GM12878 (cell line): Measurements from ENCODE around the gene FAR2. TPM values are rescaled to one million over a fixed set of nuclear protein-coding genes. Genes with fewer than 3 reads are reported as not detected.

Source experiments
- ATAC-seq: fragments of 200-7000 bp; cut with Tn5 transposase; 3 replicates; pipeline ENCODE4 v1.9.1; 2020; ENCODE audit warnings: mild to moderate bottlenecking, moderate library complexity
- BruUV-seq: library from RNA; stranded (reverse); fragments of 400-500 nt; replicated peaks from 2 replicates; lab custom pipeline; 2021; lab: Mats Ljungman, UMichigan
- CTCF ChIA-PET: fragments of 300-600 bp; sonication (Branson Sonifier 250); formaldehyde crosslinking; extraction: SDS; loops from one replicate; lab custom pipeline; 2021; ENCODE audit warnings: inconsistent platforms; lab: Yijun Ruan, JAX
- POLR2A ChIA-PET: fragments of 350-600 bp; formaldehyde crosslinking; extraction: SDS; loops from one replicate; lab custom pipeline; 2021; ENCODE audit warnings: inconsistent platforms; lab: Charles Lee
- RAD21 ChIA-PET: fragments of 300-600 bp; sonication (Branson Sonifier 250); formaldehyde crosslinking; loops from one replicate; lab custom pipeline; 2023; ENCODE audit warnings: antibody characterized with exemption; ENCODE audit not compliant: unreplicated experiment; lab: Charles Lee
- SMC1A ChIA-PET: fragments of 300-600 bp; sonication (Branson Sonifier 250); formaldehyde crosslinking; loops from one replicate; lab custom pipeline; 2023; ENCODE audit not compliant: unreplicated experiment, uncharacterized antibody; lab: Charles Lee
- DNase-seq: peaks from one replicate; pipeline ENCODE4 v3.0.0-alpha.2; 2011; ENCODE audit warnings: low read depth, low spot score
- FAIRE-seq: peaks from 3 replicates; lab custom pipeline; 2011; peaks lifted over from hg19 to GRCh38; lab: Jason Lieb, UNC
- H2AFZ ChIP-seq: 2 replicates; pipeline ENCODE4 v1.6.0; 2011; ENCODE audit warnings: low read depth, low read length, control low read depth; ENCODE audit not compliant: control insufficient read depth
- H3K27ac ChIP-seq: 2 replicates; pipeline ENCODE4 v1.5.1; 2011; ENCODE audit warnings: control low read depth; ENCODE audit not compliant: control insufficient read depth, insufficient read depth
- H3K27me3 ChIP-seq, 2 experiments: replicated peaks in 1 of 2; 2 replicates each; pipeline versions ENCODE4 v1.6.0 to v1.6.1; 2011; ENCODE audit warnings: low read length in 1 of 2; ENCODE audit not compliant: control insufficient read depth in 2 of 2, insufficient read depth in 2 of 2
- H3K36me3 ChIP-seq, 2 experiments: 2 replicates each; pipeline ENCODE4 v1.5.1; 2011; ENCODE audit warnings: low read length in 1 of 2; ENCODE audit not compliant: control insufficient read depth in 2 of 2, insufficient read depth in 2 of 2
- H3K4me1 ChIP-seq: 2 replicates; pipeline ENCODE4 v1.6.1; 2011; ENCODE audit warnings: mild to moderate bottlenecking, low read length, moderate library complexity, mixed read lengths; ENCODE audit not compliant: control insufficient read depth, insufficient read depth
- H3K4me2 ChIP-seq: 2 replicates; pipeline ENCODE4 v1.6.0; 2011; ENCODE audit warnings: control low read depth; ENCODE audit not compliant: control insufficient read depth, insufficient read depth
- H3K4me3 ChIP-seq: fragments of 200-600 bp; sonication (generic); 2 replicates; pipeline ENCODE4 v1.5.1; 2016
- H3K79me2 ChIP-seq: 2 replicates; pipeline ENCODE4 v1.6.0; 2011; ENCODE audit warnings: low read length; ENCODE audit not compliant: control insufficient read depth, insufficient read depth
- H3K9ac ChIP-seq: 2 replicates; pipeline ENCODE4 v1.8.0; 2011; ENCODE audit warnings: low read length, control low read depth, mixed read lengths; ENCODE audit not compliant: control insufficient read depth, insufficient read depth
- H3K9me3 ChIP-seq: replicated peaks from 3 replicates; pipeline ENCODE4 v1.5.1; 2011; ENCODE audit warnings: mild to moderate bottlenecking, low read length; ENCODE audit not compliant: control insufficient read depth, insufficient read depth
- H4K20me1 ChIP-seq: 2 replicates; pipeline ENCODE4 v1.6.0; 2011; ENCODE audit not compliant: control insufficient read depth, insufficient read depth
- ATF7 ChIP-seq: fragments of 450-650 bp; IDR thresholded peaks from 2 replicates; pipeline ENCODE4 v1.6.1; 2016; ENCODE audit warnings: low read depth, mild to moderate bottlenecking
- BACH1 ChIP-seq: fragments of 450-650 bp; IDR thresholded peaks from 2 replicates; pipeline ENCODE4 v1.6.1; 2017; ENCODE audit warnings: mild to moderate bottlenecking, borderline replicate concordance
- FOXK2 ChIP-seq: fragments of 450-650 bp; IDR thresholded peaks from 2 replicates; pipeline ENCODE4 v1.6.1; 2017; ENCODE audit warnings: mild to moderate bottlenecking, moderate library complexity
- JUND ChIP-seq: IDR thresholded peaks from 2 replicates; pipeline ENCODE4 v1.6.1; 2012; ENCODE audit warnings: low read depth, mild to moderate bottlenecking, low read length, improper control_type of control experiment, moderate library complexity
- NFXL1 ChIP-seq: fragments of 450-650 bp; IDR thresholded peaks from 2 replicates; pipeline ENCODE4 v1.6.1; 2017; ENCODE audit warnings: antibody characterized with exemption, mild to moderate bottlenecking, borderline replicate concordance
- NKRF ChIP-seq: fragments of 450-650 bp; conservative IDR thresholded peaks from 2 replicates; pipeline ENCODE4 v1.6.1; 2017; ENCODE audit warnings: mild to moderate bottlenecking, moderate library complexity
- RBBP5 ChIP-seq: fragments of 200-600 bp; sonication (generic); conservative IDR thresholded peaks from 2 replicates; pipeline ENCODE4 v1.6.1; 2016
- TBL1XR1 ChIP-seq: IDR thresholded peaks from 2 replicates; pipeline ENCODE4 v1.6.1; 2012; ENCODE audit warnings: low read depth, low read length, improper control_type of control experiment
- USF2 ChIP-seq: IDR thresholded peaks from 2 replicates; pipeline ENCODE4 v1.6.1; 2011; ENCODE audit warnings: low read depth, low read length, improper control_type of control experiment, borderline replicate concordance
- WGBS: methylation state at CpG from one replicate; pipeline ENCODE4 v1.1.6; 2016; ENCODE audit warnings: low lambda C conversion rate; ENCODE audit not compliant: insufficient replicate concordance, insufficient coverage; ENCODE audit errors: missing lambda C conversion rate; 5-methylcytosine and 5-hydroxymethylcytosine counted together
- in situ Hi-C: fragments of 300-500 bp; cut with MboI; formaldehyde crosslinking; loops from 9 replicates; pipeline ENCODE4 v1.14.3; 2018; ENCODE audit warnings: mixed read lengths
- intact Hi-C: fragments of 100-400 bp; cut with micrococcal nuclease; formaldehyde crosslinking; loops from one replicate; pipeline ENCODE4 v1.14.2; 2022; ENCODE audit not compliant: unreplicated experiment
- polyA plus RNA-seq, 11 experiments: library from polyadenylated mRNA; depleted of rRNA in 4 of 11; unstranded in 6 of 11; stranded (reverse) in 5 of 11; fragments of >200 nt; fragmentation: Nextera tagmentation in 4 of 11; fragmentation: Illumina TruSeq in 1 of 11; extraction: Ambion mirVana in 4 of 11; extraction: Trizol in 1 of 11; gene quantifications; 1 replicate in 1 of 11; 2 replicates in 10 of 11; pipeline versions ENCODE4 v1.2.1 to v1.2.3, GENCODE V29; 2011 to 2016; ENCODE audit warnings: inconsistent platforms in 2 of 11, missing spikeins in 2 of 11, low read depth in 1 of 11
- total RNA-seq, 4 experiments: library from RNA; depleted of rRNA in 3 of 4; stranded (reverse); fragments of >200 nt in 3 of 4; fragmentation: Illumina TruSeq in 1 of 4; extraction: Trizol in 1 of 4; gene quantifications; 2 replicates each; pipeline versions ENCODE4 v1.2.1 to v1.2.3, GENCODE V29; 2013 to 2021
- TF ChIP-seq, protein P1 (sequence below): IDR thresholded peaks from 2 replicates; pipeline ENCODE4 v1.6.1; 2012; ENCODE audit warnings: improper control_type of control experiment, low read depth, low read length; ENCODE audit not compliant: insufficient replicate concordance
- TF ChIP-seq, protein P2 (sequence below): fragments of 450-650 bp; formaldehyde crosslinking; IDR thresholded peaks from 2 replicates; pipeline ENCODE4 v1.4.0; 2020; ENCODE audit warnings: mild to moderate bottlenecking, moderate library complexity

FAR2 gene
- total and polyA plus RNA-seq, 10 of the 15 experiments (the other 5 are each of a cell fraction or from before 2014, with no cell fraction given): 0.50 to 1.1 (median 0.65) TPM

DNA sequence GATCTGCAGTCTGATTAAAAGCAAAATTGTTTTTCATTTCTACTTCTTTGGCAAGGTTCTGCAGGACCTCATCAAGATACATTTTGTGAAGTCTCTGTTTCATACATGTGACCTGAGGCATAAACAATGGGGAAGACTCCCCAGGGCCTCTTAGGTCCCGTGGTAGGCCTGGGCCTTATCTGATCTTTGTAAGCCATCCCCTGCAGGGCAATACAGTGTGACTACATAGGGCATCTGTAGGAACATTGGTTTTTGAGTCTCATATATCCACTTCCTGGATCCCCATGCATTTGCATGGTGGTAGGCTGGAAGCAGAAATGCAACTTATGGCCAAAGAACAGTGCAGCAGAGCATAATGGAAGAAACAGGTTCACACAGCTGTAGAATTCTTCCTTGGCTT is 6.0 kb downstream of the FAR2 start (continued):
- TF ChIP-seq NKRF (no peak), NFXL1 (no peak), RBBP5 (no peak)
- TF ChIP-seq, protein P1, sequence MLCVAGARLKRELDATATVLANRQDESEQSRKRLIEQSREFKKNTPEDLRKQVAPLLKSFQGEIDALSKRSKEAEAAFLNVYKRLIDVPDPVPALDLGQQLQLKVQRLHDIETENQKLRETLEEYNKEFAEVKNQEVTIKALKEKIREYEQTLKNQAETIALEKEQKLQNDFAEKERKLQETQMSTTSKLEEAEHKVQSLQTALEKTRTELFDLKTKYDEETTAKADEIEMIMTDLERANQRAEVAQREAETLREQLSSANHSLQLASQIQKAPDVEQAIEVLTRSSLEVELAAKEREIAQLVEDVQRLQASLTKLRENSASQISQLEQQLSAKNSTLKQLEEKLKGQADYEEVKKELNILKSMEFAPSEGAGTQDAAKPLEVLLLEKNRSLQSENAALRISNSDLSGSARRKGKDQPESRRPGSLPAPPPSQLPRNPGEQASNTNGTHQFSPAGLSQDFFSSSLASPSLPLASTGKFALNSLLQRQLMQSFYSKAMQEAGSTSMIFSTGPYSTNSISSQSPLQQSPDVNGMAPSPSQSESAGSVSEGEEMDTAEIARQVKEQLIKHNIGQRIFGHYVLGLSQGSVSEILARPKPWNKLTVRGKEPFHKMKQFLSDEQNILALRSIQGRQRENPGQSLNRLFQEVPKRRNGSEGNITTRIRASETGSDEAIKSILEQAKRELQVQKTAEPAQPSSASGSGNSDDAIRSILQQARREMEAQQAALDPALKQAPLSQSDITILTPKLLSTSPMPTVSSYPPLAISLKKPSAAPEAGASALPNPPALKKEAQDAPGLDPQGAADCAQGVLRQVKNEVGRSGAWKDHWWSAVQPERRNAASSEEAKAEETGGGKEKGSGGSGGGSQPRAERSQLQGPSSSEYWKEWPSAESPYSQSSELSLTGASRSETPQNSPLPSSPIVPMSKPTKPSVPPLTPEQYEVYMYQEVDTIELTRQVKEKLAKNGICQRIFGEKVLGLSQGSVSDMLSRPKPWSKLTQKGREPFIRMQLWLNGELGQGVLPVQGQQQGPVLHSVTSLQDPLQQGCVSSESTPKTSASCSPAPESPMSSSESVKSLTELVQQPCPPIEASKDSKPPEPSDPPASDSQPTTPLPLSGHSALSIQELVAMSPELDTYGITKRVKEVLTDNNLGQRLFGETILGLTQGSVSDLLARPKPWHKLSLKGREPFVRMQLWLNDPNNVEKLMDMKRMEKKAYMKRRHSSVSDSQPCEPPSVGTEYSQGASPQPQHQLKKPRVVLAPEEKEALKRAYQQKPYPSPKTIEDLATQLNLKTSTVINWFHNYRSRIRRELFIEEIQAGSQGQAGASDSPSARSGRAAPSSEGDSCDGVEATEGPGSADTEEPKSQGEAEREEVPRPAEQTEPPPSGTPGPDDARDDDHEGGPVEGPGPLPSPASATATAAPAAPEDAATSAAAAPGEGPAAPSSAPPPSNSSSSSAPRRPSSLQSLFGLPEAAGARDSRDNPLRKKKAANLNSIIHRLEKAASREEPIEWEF: no peak

DNA sequence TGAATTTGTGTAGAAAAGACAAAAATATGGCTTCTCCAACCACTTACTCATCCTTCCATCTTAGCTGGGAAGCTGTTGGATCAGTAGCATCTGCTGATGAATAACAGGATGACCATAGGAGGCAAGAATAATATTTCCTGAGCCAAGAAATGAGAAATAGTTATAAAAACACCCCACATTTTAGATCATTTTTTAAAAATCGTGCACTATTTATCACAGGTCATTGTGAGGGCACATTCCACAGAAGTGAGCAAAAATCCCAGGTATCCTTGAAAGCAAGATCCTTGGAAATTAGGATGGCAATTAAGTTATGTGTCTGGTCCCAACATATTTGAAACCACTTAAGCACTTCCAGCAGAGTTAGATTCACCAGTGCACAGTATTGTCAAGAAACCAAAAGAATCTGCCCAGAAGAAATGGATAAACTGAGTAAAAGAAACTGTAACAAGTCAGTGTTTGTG is 8.4 kb downstream of the FAR2 start:
- RAD21 ChIA-PET: no interaction called here
- H3K79me2 ChIP-seq: no peaks in the 10 kb centered on the region
- no peak overlapping the region for H2AFZ ChIP-seq
- H3K36me3 ChIP-seq: no peaks in the 10 kb centered on the region
- H3K27ac ChIP-seq: no peak overlapping the region
- DNase-seq (no peak), ATAC-seq (no peak), FAIRE-seq (no peak)
- no peaks in the 10 kb centered on the region for H3K27me3 ChIP-seq
- no peak overlapping the region for H3K9ac ChIP-seq
- no TSS peak for BruUV-seq
- POLR2A ChIA-PET: no interaction called here
- no peak overlapping the region for H3K4me3 ChIP-seq
- CTCF ChIA-PET: no interaction called here
- intact Hi-C loops: no loop called here
- 0% methylated on average over 1 of the region's 1 CpG for WGBS
- peaks cover 8% of the 10 kb centered on the region for H3K4me1 ChIP-seq
- in situ Hi-C loops: no loop called here
- H4K20me1 ChIP-seq: no peaks in the 10 kb centered on the region
- H3K9me3 ChIP-seq: no peaks in the 10 kb centered on the region
- H3K4me2 ChIP-seq: no peak overlapping the region
- SMC1A ChIA-PET: no interaction called here
- TF ChIP-seq ATF7 (no peak), JUND (no peak), FOXK2 (no peak), USF2 (no peak), TBL1XR1 (no peak), BACH1 (no peak), NFXL1 (no peak)
- TF ChIP-seq, protein P2, sequence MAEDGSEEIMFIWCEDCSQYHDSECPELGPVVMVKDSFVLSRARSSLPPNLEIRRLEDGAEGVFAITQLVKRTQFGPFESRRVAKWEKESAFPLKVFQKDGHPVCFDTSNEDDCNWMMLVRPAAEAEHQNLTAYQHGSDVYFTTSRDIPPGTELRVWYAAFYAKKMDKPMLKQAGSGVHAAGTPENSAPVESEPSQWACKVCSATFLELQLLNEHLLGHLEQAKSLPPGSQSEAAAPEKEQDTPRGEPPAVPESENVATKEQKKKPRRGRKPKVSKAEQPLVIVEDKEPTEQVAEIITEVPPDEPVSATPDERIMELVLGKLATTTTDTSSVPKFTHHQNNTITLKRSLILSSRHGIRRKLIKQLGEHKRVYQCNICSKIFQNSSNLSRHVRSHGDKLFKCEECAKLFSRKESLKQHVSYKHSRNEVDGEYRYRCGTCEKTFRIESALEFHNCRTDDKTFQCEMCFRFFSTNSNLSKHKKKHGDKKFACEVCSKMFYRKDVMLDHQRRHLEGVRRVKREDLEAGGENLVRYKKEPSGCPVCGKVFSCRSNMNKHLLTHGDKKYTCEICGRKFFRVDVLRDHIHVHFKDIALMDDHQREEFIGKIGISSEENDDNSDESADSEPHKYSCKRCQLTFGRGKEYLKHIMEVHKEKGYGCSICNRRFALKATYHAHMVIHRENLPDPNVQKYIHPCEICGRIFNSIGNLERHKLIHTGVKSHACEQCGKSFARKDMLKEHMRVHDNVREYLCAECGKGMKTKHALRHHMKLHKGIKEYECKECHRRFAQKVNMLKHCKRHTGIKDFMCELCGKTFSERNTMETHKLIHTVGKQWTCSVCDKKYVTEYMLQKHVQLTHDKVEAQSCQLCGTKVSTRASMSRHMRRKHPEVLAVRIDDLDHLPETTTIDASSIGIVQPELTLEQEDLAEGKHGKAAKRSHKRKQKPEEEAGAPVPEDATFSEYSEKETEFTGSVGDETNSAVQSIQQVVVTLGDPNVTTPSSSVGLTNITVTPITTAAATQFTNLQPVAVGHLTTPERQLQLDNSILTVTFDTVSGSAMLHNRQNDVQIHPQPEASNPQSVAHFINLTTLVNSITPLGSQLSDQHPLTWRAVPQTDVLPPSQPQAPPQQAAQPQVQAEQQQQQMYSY: no peak
